Body of pancreas (tissue), 4 donors: ENCODE data around the gene CEP250. TPM values are rescaled to one million over a fixed set of nuclear protein-coding genes. Genes with fewer than 3 reads are reported as not detected.

Experiments
- ATAC-seq: fragments of 150-250 bp; one replicate; pipeline ENCODE4 v1.9.1; 2016
- DNase-seq, 4 donors: peaks; one replicate each; pipeline ENCODE4 v3.0.0-alpha.2; 2019
- H3K27ac ChIP-seq, 4 donors: fragments of 200-600 bp; sonication (generic); 1 replicate in 3 of 4; 2 replicates in 1 of 4; pipeline versions ENCODE4 v1.5.1 to v1.6.1; 2016 to 2019; ENCODE audit warnings: mild to moderate bottlenecking in 1 of 4, mixed read lengths in 1 of 4, moderate library complexity in 1 of 4
- H3K27me3 ChIP-seq, 2 donors: fragments of 200-600 bp; sonication (generic); one replicate each; pipeline ENCODE4 v1.6.0; 2016; ENCODE audit warnings: mild to moderate bottlenecking in 1 of 2
- H3K36me3 ChIP-seq, 2 donors: fragments of 200-600 bp; sonication (generic); replicated peaks in 1 of 2; 2 replicates each; pipeline ENCODE4 v1.5.1; 2016; ENCODE audit warnings: low read depth in 2 of 2; ENCODE audit not compliant: insufficient read depth in 1 of 2
- H3K4me1 ChIP-seq: fragments of 200-600 bp; sonication (generic); one replicate; pipeline ENCODE4 v1.6.0; 2016
- H3K4me3 ChIP-seq, 2 donors: fragments of 200-600 bp; sonication (generic); 1 replicate in 1 of 2; 2 replicates in 1 of 2; pipeline ENCODE4 v1.5.1; 2016 to 2019
- H3K9me3 ChIP-seq, 3 donors: fragments of 200-600 bp; sonication (generic); 1 replicate in 2 of 3; 2 replicates in 1 of 3; pipeline ENCODE4 v1.5.1; 2016
- CTCF ChIP-seq, 7 experiments: fragments of 450-650 bp in 4 of 7; fragments of 200-600 bp in 3 of 7; sonication (generic) in 3 of 7; IDR thresholded peaks; one replicate each; pipeline ENCODE4 v1.5.1; 2016 to 2019; ENCODE audit warnings: antibody characterized with exemption in 7 of 7
- POLR2A ChIP-seq, 3 donors: fragments of 450-650 bp; IDR thresholded peaks; one replicate each; pipeline ENCODE4 v1.6.1; 2016; ENCODE audit warnings: antibody characterized with exemption in 3 of 3, mild to moderate bottlenecking in 2 of 3
- WGBS, 2 donors: methylation state at CpG; one replicate each; pipeline ENCODE4 v1.1.5; 2017; 5-methylcytosine and 5-hydroxymethylcytosine counted together
- intact Hi-C: fragments of 100-400 bp; cut with DNase I; formaldehyde crosslinking; loops from one replicate; pipeline ENCODE4 v1.15.1; 2023
- total RNA-seq, 2 donors: library from RNA; depleted of rRNA; stranded (reverse); fragments of >200 nt; gene quantifications; one replicate each; pipeline ENCODE4 v1.1.0, GENCODE V29; 2016

CEP250 gene
- 10 to 100 TPM in 1 of 2 donors, 1 to 10 TPM in 1; 7.8 to 27.0 TPM for total RNA-seq

GRCh38 chr20:35454881-35455609 lies at the start of gene CEP250:
Gene CEP250 (plus strand): TSS chr20:35455598. CDS start chr20:35462368, 6,770 bp downstream.
- TF ChIP-seq POLR2A (IDR thresholded peaks at IDR 0.05) (peak; percentile 36 to 55 (median 38)), CTCF (IDR thresholded peaks at IDR 0.05) (peak in 1 of 7 experiments; percentile 0)
- Histone ChIP-seq H3K4me3 (peak within 1 kb of the TSS; percentile 62 to 70), H3K4me1 (peaks cover 18% of the 10 kb centered on the region), H3K27ac (peak within 1 kb of the TSS; percentile 79 to 98 (median 96)), H3K27me3 (no peaks in the 10 kb centered on the region), H3K9me3 (no peaks in the 10 kb centered on the region), H3K36me3 (no peaks in the 10 kb centered on the region)
- intact Hi-C loops = loop anchor here (10.0 kb wide), 1 partner anchor 310 kb away; the partner anchor contains the start of gene EDEM2
- 0 to 1% methylated on average over 8 to 55 of the region's 59 CpGs for WGBS, 2 donors
- ATAC-seq (peak; percentile 95), DNase-seq (peak; percentile 94 to 96 (median 96))

GRCh38 chr20:35405775-35406174 lies 49.6 kb upstream of the CEP250 start:
- intact Hi-C loops = no loop called here
- 97 to 100% methylated on average over 3 of the region's 3 CpGs for WGBS, 2 donors
- Histone ChIP-seq H3K4me3 (no peak overlapping the region), H3K9me3 (no peaks in the 10 kb centered on the region), H3K27me3 (no peaks in the 10 kb centered on the region), H3K4me1 (peaks cover 1% of the 10 kb centered on the region), H3K27ac (no peak overlapping the region), H3K36me3 (peaks cover 0 to 3% of the 10 kb centered on the region in 2 donors)
- no peak for DNase-seq
- ATAC-seq = no peak
- no peak for TF ChIP-seq POLR2A (IDR thresholded peaks at IDR 0.05)
- no peak for TF ChIP-seq CTCF (IDR thresholded peaks at IDR 0.05)

- no peak for TF ChIP-seq POLR2A (IDR thresholded peaks at IDR 0.05)
- TF ChIP-seq CTCF (IDR thresholded peaks at IDR 0.05) = no peak
- intact Hi-C loops = no loop called here
- H3K4me1 ChIP-seq = peaks cover 7% of the 10 kb centered on the region
- no peak for DNase-seq
- no peak overlapping the region for H3K4me3 ChIP-seq
- H3K36me3 ChIP-seq = peaks cover 0 to 3% of the 10 kb centered on the region in 2 donors
- no peak for ATAC-seq
- no peaks in the 10 kb centered on the region for H3K9me3 ChIP-seq
- no peak overlapping the region for H3K27ac ChIP-seq
- H3K27me3 ChIP-seq = no peaks in the 10 kb centered on the region
- 97 to 98% methylated on average over 3 of the region's 3 CpGs for WGBS, 2 donors
Observed at GRCh38 chr20:35408270-35408669, 47.1 kb upstream of the CEP250 start.

- H3K4me1 ChIP-seq = peaks cover 7% of the 10 kb centered on the region
- H3K27ac ChIP-seq = no peak overlapping the region
- DNase-seq (no peak), ATAC-seq (no peak)
- H3K4me3 ChIP-seq = no peak overlapping the region
- H3K27me3 ChIP-seq = no peaks in the 10 kb centered on the region
- TF ChIP-seq POLR2A (IDR thresholded peaks at IDR 0.05) (no peak), CTCF (IDR thresholded peaks at IDR 0.05) (no peak)
- WGBS, 2 donors = 65 to 92% methylated on average over 3 of the region's 3 CpGs
- H3K9me3 ChIP-seq = no peaks in the 10 kb centered on the region
- intact Hi-C loops = no loop called here
- H3K36me3 ChIP-seq = peaks cover 0 to 3% of the 10 kb centered on the region in 2 donors
Observed at GRCh38 chr20:35409542-35409941, 45.9 kb upstream of the CEP250 start.
